Measurements from ENCODE around the gene USH1G.
"Not testable (repeated sequence)": the region's sequence is repeated elsewhere in the genome, so short reads cannot be mapped to it uniquely, and the experiment has no call there.

USH1G gene

GRCh38 chr17:74873037-74873873 is 49.8 kb downstream of the USH1G start:
- DNase-seq, result peak; percentile 100

- DNase-seq, result no peak
Measured at GRCh38 chr17:74872313-74873036, 50.6 kb downstream of the USH1G start, which contains the start of gene FDXR. FDXR (minus strand) TSS chr17:74872994; CDS start chr17:74872944, 50 bp downstream.

- DNase-seq, result no peak
Measured at GRCh38 chr17:74871356-74872076, 51.5 kb downstream of the USH1G start.

- DNase-seq, result no peak
Measured at GRCh38 chr17:74870512-74870911, 52.5 kb downstream of the USH1G start.

GRCh38 chr17:74870028-74870427 is 53.0 kb downstream of the USH1G start:
- DNase-seq, result not testable (repeated sequence)

- DNase-seq, result no peak
Measured at GRCh38 chr17:74868908-74869255, 54.2 kb downstream of the USH1G start.

GRCh38 chr17:74868251-74868907 is 54.7 kb downstream of the USH1G start:
- no peak for DNase-seq

- DNase-seq, result no peak
Measured at GRCh38 chr17:74866198-74866835, 56.7 kb downstream of the USH1G start.
